Activated T-cell treated with anti-CD3 and anti-CD28 coated beads, Interleukin-2, amount 50 U/mL, for 24 hours (primary cell): ENCODE results near the gene INO80B.
A peak's percentile ranks its signal among the peaks of the same experiment; 100 is the strongest.

Experiments used
- DNase-seq: peaks from one replicate; pipeline ENCODE4 v3.0.0-alpha.2; 2020
- H3K27ac Mint-ChIP-seq: 2 replicates; pipeline ENCODE4 v1.8.0; 2020; ENCODE audit warnings: mild to moderate bottlenecking, mixed read lengths
- H3K27me3 Mint-ChIP-seq: 2 replicates; pipeline ENCODE4 v1.8.0; 2020; ENCODE audit warnings: mixed read lengths
- H3K36me3 Mint-ChIP-seq: 2 replicates; pipeline ENCODE4 v1.8.0; 2020; ENCODE audit warnings: low read depth, mixed read lengths
- H3K4me1 Mint-ChIP-seq: 2 replicates; pipeline ENCODE4 v1.8.0; 2020; ENCODE audit warnings: low read depth, mixed read lengths
- H3K4me3 Mint-ChIP-seq: 2 replicates; pipeline ENCODE4 v1.8.0; 2020; ENCODE audit warnings: mild to moderate bottlenecking, moderate library complexity, mixed read lengths
- H3K9me3 Mint-ChIP-seq: 2 replicates; pipeline ENCODE4 v1.8.0; 2020; ENCODE audit warnings: mixed read lengths

The INO80B gene

GRCh38 chr2:74503506-74504475 is 48.9 kb downstream of the INO80B start:
- Mint-ChIP-seq H3K27me3 (peaks cover 72% of the 10 kb centered on the region), H3K4me1 (peaks cover 69% of the 10 kb centered on the region)

GRCh38 chr2:74504591-74504990 is 49.7 kb downstream of the INO80B start:
- Mint-ChIP-seq H3K4me1 (peaks cover 64% of the 10 kb centered on the region), H3K27ac (no peak overlapping the region), H3K9me3 (no peaks in the 10 kb centered on the region), H3K36me3 (peaks cover 35% of the 10 kb centered on the region), H3K27me3 (peaks cover 65% of the 10 kb centered on the region), H3K4me3 (no peak overlapping the region)
- DNase-seq: no peak

More at GRCh38 chr2:74503506-74504475, 48.9 kb downstream of the INO80B start:
- H3K9me3 Mint-ChIP-seq: no peaks in the 10 kb centered on the region
- peak overlapping the region; percentile 71 for H3K4me3 Mint-ChIP-seq
- H3K27ac Mint-ChIP-seq: no peak overlapping the region
- DNase-seq: no peak
- peaks cover 35% of the 10 kb centered on the region for H3K36me3 Mint-ChIP-seq

GRCh38 chr2:74505448-74506246 is 50.8 kb downstream of the INO80B start:
- H3K36me3 Mint-ChIP-seq: peaks cover 35% of the 10 kb centered on the region
- peaks cover 58% of the 10 kb centered on the region for H3K27me3 Mint-ChIP-seq
- H3K4me1 Mint-ChIP-seq: peaks cover 62% of the 10 kb centered on the region
- peak overlapping the region; percentile 93 for H3K4me3 Mint-ChIP-seq
- H3K9me3 Mint-ChIP-seq: no peaks in the 10 kb centered on the region
- DNase-seq: no peak
- no peak overlapping the region for H3K27ac Mint-ChIP-seq

DNA sequence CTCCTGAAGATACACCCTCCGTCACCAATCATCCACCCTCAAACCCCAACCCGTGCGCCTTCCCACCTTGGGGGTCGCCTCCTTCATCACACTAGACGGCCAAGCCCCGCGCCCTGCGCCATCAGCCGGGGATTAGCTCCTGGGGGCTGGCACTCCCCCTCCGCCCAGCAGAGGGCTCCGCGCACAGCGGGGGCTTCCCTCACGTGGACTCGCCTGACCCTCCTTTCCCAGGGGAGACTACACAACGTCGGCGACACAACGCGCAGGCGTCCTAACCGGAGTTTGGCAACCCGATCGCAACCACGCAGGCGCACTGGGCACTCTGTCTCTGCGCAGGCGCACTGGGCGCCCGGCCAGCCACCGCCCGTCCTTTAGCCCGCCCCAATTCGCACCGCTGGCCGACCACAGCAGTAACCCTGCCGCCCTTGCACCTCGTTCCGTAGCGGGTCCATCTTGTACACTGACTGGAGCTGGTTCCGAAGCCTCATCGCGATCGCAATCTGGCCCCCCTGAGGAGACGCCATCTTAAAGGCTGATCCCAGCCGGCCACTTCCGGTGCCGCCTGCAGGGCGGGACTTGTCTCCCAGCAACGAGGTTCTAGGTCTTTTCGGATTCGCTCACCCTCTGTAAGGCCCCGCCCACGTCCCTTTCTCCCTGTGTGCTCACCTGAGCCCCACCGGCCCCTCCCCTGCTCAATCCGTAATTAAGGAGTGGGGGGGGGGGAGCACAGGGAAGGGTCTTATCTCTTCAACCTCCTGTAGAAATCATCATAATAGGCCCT is 52.4 kb downstream of the INO80B start, which contains the start of gene PCGF1:
PCGF1 (minus strand) TSS at position 551 of the 781 bp plus-strand sequence; CDS start at position 524, 27 bp downstream.
- DNase-seq: peak; percentile 99
- Mint-ChIP-seq H3K36me3 (peaks cover 35% of the 10 kb centered on the region), H3K27me3 (peaks cover 55% of the 10 kb centered on the region), H3K4me3 (peak within 1 kb of the TSS; percentile 93), H3K9me3 (no peaks in the 10 kb centered on the region), H3K4me1 (peaks cover 60% of the 10 kb centered on the region), H3K27ac (peak within 1 kb of the TSS; percentile 99)
